Neural cell (in vitro differentiated cells): ENCODE results near the gene DRD4. TPM values are rescaled to one million over a fixed set of nuclear protein-coding genes. Genes with fewer than 3 reads are reported as not detected.

Experiments
- H2AFZ ChIP-seq: fragments of 200-600, 300-800 bp; sonication (generic), shearing (Covaris generic); 2 replicates; pipeline ENCODE4 v1.6.0; 2014; ENCODE audit warnings: low read depth, mild to moderate bottlenecking, antibody characterized with exemption, low read length, moderate library complexity
- H3F3A ChIP-seq: fragments of 200-600 bp; shearing (Covaris generic); 2 replicates; pipeline ENCODE4 v1.6.1; 2016; ENCODE audit warnings: mild to moderate bottlenecking, moderate library complexity, mixed read lengths, antibody characterized with exemption, low read length; ENCODE audit not compliant: insufficient read depth, poor library complexity, severe bottlenecking
- H3K27ac ChIP-seq: fragments of 200-600, 300-800 bp; sonication (generic), shearing (Covaris generic); 2 replicates; pipeline ENCODE4 v1.5.1; 2014; ENCODE audit warnings: mild to moderate bottlenecking, low read length, moderate library complexity
- H3K27me3 ChIP-seq: fragments of 300-800, 200-600 bp; sonication (generic), shearing (Covaris generic); 2 replicates; pipeline ENCODE4 v1.6.0; 2014; ENCODE audit warnings: mild to moderate bottlenecking, low read depth, low read length, moderate library complexity; ENCODE audit not compliant: insufficient read depth
- H3K36me3 ChIP-seq: fragments of 300-800, 200-600 bp; sonication (generic), shearing (Covaris generic); 2 replicates; pipeline ENCODE4 v1.5.1; 2014; ENCODE audit warnings: mild to moderate bottlenecking, antibody characterized with exemption, low read length, moderate library complexity; ENCODE audit not compliant: insufficient read depth
- H3K4me2 ChIP-seq: fragments of 300-800, 200-600 bp; sonication (generic), shearing (Covaris generic); 2 replicates; pipeline ENCODE4 v1.6.0; 2014; ENCODE audit warnings: mild to moderate bottlenecking, low read length
- H3K4me3 ChIP-seq: fragments of 300-800, 200-600 bp; sonication (generic), shearing (Covaris generic); 2 replicates; pipeline ENCODE4 v1.5.1; 2014; ENCODE audit warnings: mild to moderate bottlenecking, low read length, moderate library complexity
- H3K79me2 ChIP-seq: fragments of 200-600 bp; shearing (Covaris generic); replicated peaks from 2 replicates; pipeline ENCODE4 v1.6.0; 2014; ENCODE audit warnings: mild to moderate bottlenecking, low read length, moderate library complexity; ENCODE audit not compliant: insufficient read depth
- H3K9ac ChIP-seq: fragments of 300-800, 200-600 bp; sonication (generic), shearing (Covaris generic); 2 replicates; pipeline ENCODE4 v1.6.1; 2016; ENCODE audit warnings: mild to moderate bottlenecking, low read length, mixed read lengths
- H3K9me2 ChIP-seq: fragments of 200-600 bp; shearing (Covaris generic); 2 replicates; pipeline ENCODE4 v1.6.1; 2016; ENCODE audit warnings: mild to moderate bottlenecking, low read length, mixed read lengths; ENCODE audit not compliant: insufficient read depth
- H3K9me3 ChIP-seq: fragments of 200-600, 300-800 bp; sonication (generic), shearing (Covaris generic); 2 replicates; pipeline ENCODE4 v1.6.1; 2016; ENCODE audit warnings: mild to moderate bottlenecking, mixed run types, low read length, moderate library complexity, mixed read lengths
- H4K20me1 ChIP-seq: fragments of 200-600 bp; shearing (Covaris generic); 2 replicates; pipeline ENCODE4 v1.6.1; 2016; ENCODE audit warnings: mild to moderate bottlenecking, mixed run types; ENCODE audit not compliant: insufficient read depth
- CTCF ChIP-seq: fragments of 450-650 bp; IDR thresholded peaks from 2 replicates; pipeline ENCODE4 v1.5.1; 2014; ENCODE audit warnings: antibody characterized with exemption, mild to moderate bottlenecking, moderate library complexity; ENCODE audit not compliant: poor library complexity, severe bottlenecking
- EP300 ChIP-seq: fragments of 450-650 bp; conservative IDR thresholded peaks from 2 replicates; pipeline ENCODE4 v1.6.1; 2014; ENCODE audit warnings: antibody characterized with exemption, mild to moderate bottlenecking, moderate library complexity; ENCODE audit not compliant: poor library complexity, severe bottlenecking
- EZH2 ChIP-seq: fragments of 200-600, 300-800 bp; shearing (Covaris generic), sonication (generic); IDR thresholded peaks from 2 replicates; pipeline ENCODE4 v1.6.1; 2014; ENCODE audit warnings: antibody characterized with exemption, low read length, borderline replicate concordance, mild to moderate bottlenecking; ENCODE audit not compliant: insufficient read depth, poor library complexity, severe bottlenecking
- MXI1 ChIP-seq: fragments of 450-650 bp; conservative IDR thresholded peaks from 2 replicates; pipeline ENCODE4 v1.6.1; 2014; ENCODE audit warnings: antibody characterized with exemption, mild to moderate bottlenecking; ENCODE audit not compliant: poor library complexity, severe bottlenecking
- POLR2AphosphoS5 ChIP-seq: IDR thresholded peaks from 2 replicates; pipeline ENCODE4 v1.6.1; 2012
- RAD21 ChIP-seq: fragments of 450-650 bp; conservative IDR thresholded peaks from 2 replicates; pipeline ENCODE4 v1.6.1; 2014; ENCODE audit warnings: antibody characterized with exemption, mild to moderate bottlenecking, moderate library complexity
- REST ChIP-seq: IDR thresholded peaks from 2 replicates; pipeline ENCODE4 v1.6.1; 2012; ENCODE audit warnings: borderline replicate concordance
- SMC3 ChIP-seq: fragments of 450-650 bp; conservative IDR thresholded peaks from 2 replicates; pipeline ENCODE4 v1.6.1; 2014; ENCODE audit warnings: antibody characterized with exemption, mild to moderate bottlenecking, moderate library complexity; ENCODE audit not compliant: poor library complexity
- polyA plus RNA-seq: library from polyadenylated mRNA; depleted of rRNA; stranded (reverse); fragments of >200 nt; gene quantifications from 2 replicates; pipeline ENCODE4 v1.2.3, GENCODE V29; 2014

DRD4 gene
- polyA plus RNA-seq, 1 donor from 2014 or later = not detected

GRCh38 chr11:662689-663274, 25.7 kb downstream of the DRD4 start:
- Histone ChIP-seq H3K9ac (no peak overlapping the region), H3K36me3 (no peaks in the 10 kb centered on the region), H3K9me2 (no peaks in the 10 kb centered on the region), H3K9me3 (no peaks in the 10 kb centered on the region), H3K27me3 (no peaks in the 10 kb centered on the region), H2AFZ (no peak overlapping the region), H4K20me1 (no peaks in the 10 kb centered on the region), H3K27ac (no peak overlapping the region), H3K4me2 (no peak overlapping the region), H3F3A (no peaks in the 10 kb centered on the region), H3K4me3 (no peak overlapping the region), H3K79me2 (no peaks in the 10 kb centered on the region)
- TF ChIP-seq EP300 (no peak), MXI1 (no peak), RAD21 (peak; percentile 43), EZH2 (no peak), CTCF (peak; percentile 58), REST (no peak), SMC3 (peak; percentile 43)

GRCh38 chr11:665062-665703, 28.1 kb downstream of the DRD4 start:
- Histone ChIP-seq H3K27me3 (no peaks in the 10 kb centered on the region), H4K20me1 (no peaks in the 10 kb centered on the region)
- TF ChIP-seq EP300 = no peak
- TF ChIP-seq MXI1 = no peak
- no peak for TF ChIP-seq POLR2AphosphoS5

More at GRCh38 chr11:665062-665703, 28.1 kb downstream of the DRD4 start:
- no peak overlapping the region for H3K4me3 ChIP-seq
- H2AFZ ChIP-seq = no peak overlapping the region
- H3K9me2 ChIP-seq = no peaks in the 10 kb centered on the region
- no peaks in the 10 kb centered on the region for H3K36me3 ChIP-seq
- no peaks in the 10 kb centered on the region for H3K9me3 ChIP-seq
- no peaks in the 10 kb centered on the region for H3F3A ChIP-seq
- H3K27ac ChIP-seq = no peak overlapping the region
- H3K9ac ChIP-seq = no peak overlapping the region
- H3K4me2 ChIP-seq = no peak overlapping the region
- no peaks in the 10 kb centered on the region for H3K79me2 ChIP-seq
